Measurements from ENCODE around the gene TRPV5. TPM values are rescaled to one million over a fixed set of nuclear protein-coding genes. Genes with fewer than 3 reads are reported as not detected.

Gene TRPV5
- total and polyA plus RNA-seq, 2 donors (not counting 3 experiments of a cell fraction or from before 2014, with no cell fraction given), result not detected

- Histone ChIP-seq H3K9ac (replicated peaks; ENCODE audit: extremely low read depth, insufficient read depth, low read length) (no peak overlapping the region), H3K9me3 (replicated peaks; ENCODE audit: control insufficient read depth, insufficient read depth, low read length) (no peaks in the 10 kb centered on the region), H3K27ac (ENCODE audit: insufficient read depth, low read depth, low read length) (no peak overlapping the region), H3K4me1 (ENCODE audit: control insufficient read depth, extremely low read depth, insufficient read depth, low read length) (no peaks in the 10 kb centered on the region), H3K79me2 (ENCODE audit: control insufficient read depth, insufficient read depth, low read length) (no peaks in the 10 kb centered on the region), H3K9me1 (replicated peaks; ENCODE audit: control insufficient read depth, extremely low read depth, insufficient read depth, low read length) (no peaks in the 10 kb centered on the region), H3K4me2 (ENCODE audit: insufficient read depth, low read length) (no peak overlapping the region), H3K4me3 (replicated peaks in 1 of 3; ENCODE audit: insufficient read depth in 1 of 3, low read depth in 1 of 3, low read length in 3 of 3) (no peak overlapping the region), H4K20me1 (replicated peaks; ENCODE audit: control insufficient read depth, extremely low read depth, insufficient read depth, low read length) (no peaks in the 10 kb centered on the region), H3K27me3 (ENCODE audit: control insufficient read depth in 2 of 2, insufficient read depth in 2 of 2, low read length in 2 of 2) (no peaks in the 10 kb centered on the region), H3K36me3 (ENCODE audit: control insufficient read depth in 2 of 2, extremely low read depth in 1 of 2, insufficient read depth in 2 of 2, low read length in 2 of 2) (no peaks in the 10 kb centered on the region), H2AFZ (ENCODE audit: low read depth, low read length) (no peak overlapping the region)
- DNase-seq (ENCODE audit: low read depth, low spot score) (no peak), FAIRE-seq (no peak)
- TF ChIP-seq POLR2AphosphoS5 (IDR thresholded peaks at IDR 0.05; ENCODE audit: insufficient read depth, low read depth, low read length), result no peak
- no peak for TF ChIP-seq MAX (IDR thresholded peaks at IDR 0.05; ENCODE audit: insufficient read depth, insufficient read length)
- no peak for TF ChIP-seq MYC (IDR thresholded peaks at IDR 0.05; ENCODE audit: low read depth, low read length)
- no peak for TF ChIP-seq POLR2A (IDR thresholded peaks at IDR 0.05; ENCODE audit: low read depth, low read length)
- TF ChIP-seq CTCF (IDR thresholded peaks at IDR 0.05; ENCODE audit: extremely low read depth in 1 of 2, insufficient read depth in 1 of 2, low read depth in 1 of 2, low read length in 2 of 2), result no peak
- TF ChIP-seq GATA2 (IDR thresholded peaks at IDR 0.05; ENCODE audit: insufficient read depth, insufficient read length, low read depth, low read length), result no peak
- TF ChIP-seq FOS (IDR thresholded peaks at IDR 0.05; ENCODE audit: borderline replicate concordance, insufficient read depth, low read length), result no peak
- no peak for TF ChIP-seq JUN (IDR thresholded peaks at IDR 0.05; ENCODE audit: borderline replicate concordance, insufficient read depth, insufficient read length, low read depth)
- dilution Hi-C loops (cut with MboI; ENCODE audit: extremely low pct_ligation_motif_present, low sequenced_read_pairs), result no loop called here
- BruUV-seq (replicated peaks), result no TSS peak
- POLR2A ChIA-PET, result no interaction called here
- CTCF ChIA-PET, result no interaction called here
- intact Hi-C loops (cut with micrococcal nuclease), result no loop called here
These were observed 30.4 kb upstream of the TRPV5 start for GRCh38 chr7:142963993-142964392.
